Smooth muscle cell (in vitro differentiated cells): ENCODE measurements around the gene ASB17. TPM values are rescaled to one million over a fixed set of nuclear protein-coding genes. Genes with fewer than 3 reads are reported as not detected.

Experiments
- DNase-seq: peaks from one replicate; lab custom pipeline; 2025; ENCODE audit not compliant: unreplicated experiment; lab: John Stamatoyannopoulos, UW
- H2AFZ ChIP-seq: fragments of 200-600 bp; sonication (generic); 2 replicates; pipeline ENCODE4 v1.6.0; 2016; ENCODE audit warnings: antibody characterized with exemption, low read depth, mild to moderate bottlenecking
- H3F3A ChIP-seq: fragments of 200-600 bp; sonication (generic); 2 replicates; pipeline ENCODE4 v1.6.0; 2017; ENCODE audit warnings: antibody characterized with exemption, low read depth
- H3K27ac ChIP-seq: fragments of 200-600 bp; sonication (generic); 2 replicates; pipeline ENCODE4 v1.5.1; 2016; ENCODE audit warnings: low read depth, mild to moderate bottlenecking
- H3K27me3 ChIP-seq: fragments of 200-600 bp; sonication (generic); 2 replicates; pipeline ENCODE4 v1.6.1; 2016; ENCODE audit warnings: low read depth, mild to moderate bottlenecking
- H3K36me3 ChIP-seq: fragments of 200-600 bp; sonication (generic); 2 replicates; pipeline ENCODE4 v1.5.1; 2016; ENCODE audit warnings: low read depth
- H3K4me1 ChIP-seq: fragments of 200-600 bp; sonication (generic); 2 replicates; pipeline ENCODE4 v1.5.1; 2016; ENCODE audit warnings: low read depth
- H3K4me2 ChIP-seq: fragments of 200-600 bp; sonication (generic); 2 replicates; pipeline ENCODE4 v1.6.0; 2016; ENCODE audit warnings: mild to moderate bottlenecking
- H3K4me3 ChIP-seq: fragments of 200-600 bp; sonication (generic); 2 replicates; pipeline ENCODE4 v1.5.1; 2016; ENCODE audit warnings: mild to moderate bottlenecking
- H3K79me2 ChIP-seq: fragments of 200-600 bp; sonication (generic); 2 replicates; pipeline ENCODE4 v1.6.0; 2016; ENCODE audit warnings: low read depth, mild to moderate bottlenecking
- H3K9ac ChIP-seq: fragments of 200-600 bp; sonication (generic); 2 replicates; pipeline ENCODE4 v1.6.0; 2016; ENCODE audit warnings: low read depth
- H3K9me3 ChIP-seq: fragments of 200-600 bp; sonication (generic); replicated peaks from 2 replicates; pipeline ENCODE4 v1.5.1; 2016; ENCODE audit warnings: low read depth
- H4K20me1 ChIP-seq: fragments of 200-600 bp; sonication (generic); 2 replicates; pipeline ENCODE4 v1.6.0; 2016; ENCODE audit warnings: low read depth
- CTCF ChIP-seq: fragments of 200-600 bp; sonication (generic); IDR thresholded peaks from 2 replicates; pipeline ENCODE4 v1.5.1; 2017; ENCODE audit warnings: borderline replicate concordance, mild to moderate bottlenecking, antibody characterized with exemption; ENCODE audit not compliant: insufficient read depth, poor library complexity, severe bottlenecking
- WGBS: methylation state at CpG from one replicate; pipeline ENCODE4 v1.1.7; 2016; ENCODE audit warnings: low lambda C conversion rate; 5-methylcytosine and 5-hydroxymethylcytosine counted together
- polyA plus RNA-seq: library from polyadenylated mRNA; unstranded; fragments of >200 nt; fragmentation: Nextera tagmentation; extraction: Ambion mirVana; gene quantifications from 2 replicates; pipeline ENCODE4 v1.2.1, GENCODE V29; 2016
- total RNA-seq: library from RNA; depleted of rRNA; stranded (reverse); fragments of >200 nt; gene quantifications from 2 replicates; pipeline ENCODE4 v1.2.3, GENCODE V29; 2014

ASB17 gene
- total and polyA plus RNA-seq, 2 experiments from 2014 or later, result not detected

- no peak overlapping the region for H2AFZ ChIP-seq
- no peak overlapping the region for H3K4me2 ChIP-seq
- DNase-seq, result no peak
- H3K4me3 ChIP-seq, result no peak overlapping the region
- 93% methylated on average over 1 of the region's 1 CpG for WGBS
- no peak overlapping the region for H3K27ac ChIP-seq
- no peaks in the 10 kb centered on the region for H3K79me2 ChIP-seq
- no peak for TF ChIP-seq CTCF
- no peaks in the 10 kb centered on the region for H3K9me3 ChIP-seq
- H3K9ac ChIP-seq, result no peak overlapping the region
- no peaks in the 10 kb centered on the region for H3K36me3 ChIP-seq
- H3K4me1 ChIP-seq, result no peaks in the 10 kb centered on the region
- H3F3A ChIP-seq, result no peaks in the 10 kb centered on the region
- H3K27me3 ChIP-seq, result no peaks in the 10 kb centered on the region
- H4K20me1 ChIP-seq, result no peaks in the 10 kb centered on the region
Observed at GRCh38 chr1:75901371-75901770, 30.8 kb downstream of the ASB17 start.

- no peaks in the 10 kb centered on the region for H3K36me3 ChIP-seq
- H3K79me2 ChIP-seq, result no peaks in the 10 kb centered on the region
- no peak overlapping the region for H3K27ac ChIP-seq
- H3K9me3 ChIP-seq, result no peaks in the 10 kb centered on the region
- no peak overlapping the region for H3K9ac ChIP-seq
- no peaks in the 10 kb centered on the region for H4K20me1 ChIP-seq
- no peaks in the 10 kb centered on the region for H3F3A ChIP-seq
- no peak overlapping the region for H3K4me2 ChIP-seq
- H2AFZ ChIP-seq, result no peak overlapping the region
- no peak for DNase-seq
- H3K27me3 ChIP-seq, result peaks cover 5% of the 10 kb centered on the region
- 96% methylated on average over 1 of the region's 1 CpG for WGBS
- no peak for TF ChIP-seq CTCF
- H3K4me3 ChIP-seq, result no peak overlapping the region
- H3K4me1 ChIP-seq, result no peaks in the 10 kb centered on the region
Observed at GRCh38 chr1:75884437-75884836, 47.8 kb downstream of the ASB17 start.

- H3K4me2 ChIP-seq, result no peak overlapping the region
- no peak overlapping the region for H3K4me3 ChIP-seq
- 94% methylated on average over 1 of the region's 1 CpG for WGBS
- no peak overlapping the region for H2AFZ ChIP-seq
- H3K9ac ChIP-seq, result no peak overlapping the region
- no peaks in the 10 kb centered on the region for H3K36me3 ChIP-seq
- H3K4me1 ChIP-seq, result no peaks in the 10 kb centered on the region
- peaks cover 16% of the 10 kb centered on the region for H3K27me3 ChIP-seq
- no peak for TF ChIP-seq CTCF
- H3K79me2 ChIP-seq, result no peaks in the 10 kb centered on the region
- H3K9me3 ChIP-seq, result no peaks in the 10 kb centered on the region
- H3F3A ChIP-seq, result no peaks in the 10 kb centered on the region
- DNase-seq, result no peak
- H3K27ac ChIP-seq, result no peak overlapping the region
- H4K20me1 ChIP-seq, result no peaks in the 10 kb centered on the region
Observed at GRCh38 chr1:75879985-75880384, 52.2 kb downstream of the ASB17 start.

- no peak overlapping the region for H3K4me3 ChIP-seq
- no peaks in the 10 kb centered on the region for H4K20me1 ChIP-seq
- no peak overlapping the region for H3K9ac ChIP-seq
- no peaks in the 10 kb centered on the region for H3K4me1 ChIP-seq
- no peaks in the 10 kb centered on the region for H3K79me2 ChIP-seq
- no peaks in the 10 kb centered on the region for H3K36me3 ChIP-seq
- H3F3A ChIP-seq, result no peaks in the 10 kb centered on the region
- TF ChIP-seq CTCF, result no peak
- no peaks in the 10 kb centered on the region for H3K9me3 ChIP-seq
- H2AFZ ChIP-seq, result no peak overlapping the region
- no peak overlapping the region for H3K4me2 ChIP-seq
- 55% methylated on average over 1 of the region's 1 CpG for WGBS
- H3K27me3 ChIP-seq, result no peaks in the 10 kb centered on the region
- DNase-seq, result no peak
- no peak overlapping the region for H3K27ac ChIP-seq
Observed at GRCh38 chr1:75870951-75871350, 61.3 kb downstream of the ASB17 start.
